HG03442 (cell line): ENCODE data around the gene TUBB2A.
"Not testable (repeated sequence)": the region's sequence is repeated elsewhere in the genome, so short reads cannot be mapped to it uniquely, and the experiment has no call there.

Experiments
- ATAC-seq: cut with Tn5 transposase; IDR thresholded peaks from one replicate; pipeline ENCODE4 v1.9.1; 2021; ENCODE audit warnings: mild to moderate bottlenecking, moderate library complexity; ENCODE audit not compliant: unreplicated experiment

The TUBB2A gene

GRCh38 chr6:3157131-3157933 is at the start of gene TUBB2A:
Gene TUBB2A, minus strand, starts transcription at chr6:3157544. Its CDS starts 81 bp downstream, at chr6:3157463.
- peak; percentile 67 for ATAC-seq

GRCh38 chr6:3206339-3207015 is 49.1 kb upstream of the TUBB2A start:
- ATAC-seq: no peak

DNA sequence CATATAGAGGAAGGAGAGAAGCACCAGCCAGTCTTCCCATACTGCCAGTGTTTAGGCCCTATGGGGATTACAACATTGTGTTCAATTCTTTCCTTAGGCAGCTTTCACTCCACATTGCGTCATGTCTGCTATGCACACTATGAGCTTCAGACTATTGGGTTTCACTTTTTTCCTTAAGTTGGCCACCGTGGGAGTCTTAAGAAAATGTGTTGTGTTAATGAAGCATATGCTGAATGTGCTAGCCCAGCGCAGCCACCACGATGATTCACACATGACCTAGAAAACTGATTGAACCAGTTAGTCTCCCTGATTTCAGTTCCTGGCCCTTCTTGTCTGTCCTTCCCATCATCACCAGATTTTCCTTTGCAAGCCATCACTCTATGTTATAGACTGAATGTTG is 48.6 kb upstream of the TUBB2A start:
- no peak for ATAC-seq

- ATAC-seq: no peak
Measured at GRCh38 chr6:3204921-3205320, 47.6 kb upstream of the TUBB2A start.

GRCh38 chr6:3202999-3203696 is 45.8 kb upstream of the TUBB2A start:
- ATAC-seq: no peak

- ATAC-seq: no peak
Measured at GRCh38 chr6:3201388-3201787, 44.0 kb upstream of the TUBB2A start.

GRCh38 chr6:3200682-3201081 is 43.3 kb upstream of the TUBB2A start:
- ATAC-seq: no peak

DNA sequence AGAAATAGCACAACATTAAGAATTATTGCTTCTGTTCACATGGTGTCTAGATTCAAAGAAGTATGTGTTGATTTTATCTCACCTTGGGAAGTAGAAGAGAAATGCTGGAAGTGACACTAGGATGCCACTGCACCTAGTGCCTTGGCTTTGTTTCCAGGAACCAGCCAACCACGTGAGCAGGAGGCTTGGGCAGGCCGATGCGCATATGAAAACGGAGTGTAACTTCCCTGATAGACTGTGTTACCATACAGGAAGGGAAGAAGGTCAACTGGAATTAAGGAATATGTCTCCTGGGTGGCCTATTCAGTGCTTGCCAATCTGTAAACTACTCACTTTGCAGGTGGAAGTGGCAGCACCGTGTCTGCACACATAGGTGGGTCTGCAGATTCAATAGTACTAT is 42.0 kb upstream of the TUBB2A start:
- ATAC-seq: no peak

- not testable (repeated sequence) for ATAC-seq
Measured at GRCh38 chr6:3197734-3198133, 40.4 kb upstream of the TUBB2A start.

GRCh38 chr6:3196770-3197169 is 39.4 kb upstream of the TUBB2A start:
- no peak for ATAC-seq

GRCh38 chr6:3195695-3196497 is 38.6 kb upstream of the TUBB2A start:
- ATAC-seq: no peak

GRCh38 chr6:3195420-3195694 is 38.0 kb upstream of the TUBB2A start:
- no peak for ATAC-seq

GRCh38 chr6:3194535-3195419 is 37.4 kb upstream of the TUBB2A start:
- ATAC-seq: no peak

DNA sequence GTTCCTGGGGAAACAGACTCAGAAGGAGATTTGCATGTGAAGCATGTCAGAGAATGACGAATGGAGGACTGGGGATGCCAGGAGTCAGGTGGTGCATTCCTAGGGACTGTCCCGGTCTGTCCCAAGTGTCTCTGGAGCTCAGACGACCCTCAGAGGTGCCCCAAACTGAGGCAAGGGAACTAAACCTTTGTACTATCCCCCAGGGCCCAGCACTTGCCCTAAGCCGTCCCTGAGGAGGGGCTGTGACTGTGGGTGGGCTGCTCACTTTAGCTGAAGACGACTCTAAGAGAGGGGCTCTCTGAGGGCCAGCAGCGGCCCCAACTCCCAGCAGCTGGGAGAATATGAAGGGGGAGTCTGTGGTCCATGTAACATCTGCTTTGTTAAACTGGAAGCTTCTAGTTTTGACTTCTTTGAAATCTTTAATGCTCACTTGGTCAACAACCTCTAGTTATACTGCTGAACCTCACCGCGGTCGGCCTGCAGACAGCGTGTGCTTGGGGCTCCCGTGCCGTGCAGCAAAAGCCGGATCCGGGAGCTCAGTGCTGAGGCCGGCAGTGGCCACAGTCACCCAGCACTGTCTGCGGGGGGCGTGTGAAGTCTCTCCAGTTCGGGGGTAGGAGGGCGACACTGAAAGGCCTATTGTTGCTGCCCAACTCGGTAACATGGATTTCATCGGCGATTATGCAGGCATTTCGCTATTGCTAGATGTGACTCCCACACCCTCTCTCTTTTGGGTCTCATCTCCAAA is 35.9 kb upstream of the TUBB2A start:
- no peak for ATAC-seq

DNA sequence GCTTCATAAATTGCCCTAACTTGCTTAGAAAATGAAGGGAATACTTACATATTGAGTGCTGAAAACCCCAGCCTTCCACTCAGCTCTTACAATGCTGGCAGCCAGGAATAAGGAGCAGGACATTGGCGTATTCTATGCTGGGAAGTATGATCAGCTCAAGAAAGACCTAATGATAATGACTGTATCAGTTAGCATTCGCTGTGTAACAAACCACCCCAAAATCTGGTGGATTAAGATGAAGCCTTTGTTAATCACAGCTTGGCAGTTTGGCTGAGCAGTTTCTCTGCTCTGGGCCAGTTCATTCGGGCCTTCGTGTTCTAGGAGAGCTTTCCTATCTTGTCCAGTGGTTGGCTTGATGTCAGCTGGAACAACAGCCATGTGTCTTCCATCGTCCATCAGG is 33.4 kb upstream of the TUBB2A start:
- ATAC-seq: no peak

GRCh38 chr6:3190056-3190455 is 32.7 kb upstream of the TUBB2A start:
- ATAC-seq: no peak

GRCh38 chr6:3189192-3189591 is 31.8 kb upstream of the TUBB2A start:
- not testable (repeated sequence) for ATAC-seq

DNA sequence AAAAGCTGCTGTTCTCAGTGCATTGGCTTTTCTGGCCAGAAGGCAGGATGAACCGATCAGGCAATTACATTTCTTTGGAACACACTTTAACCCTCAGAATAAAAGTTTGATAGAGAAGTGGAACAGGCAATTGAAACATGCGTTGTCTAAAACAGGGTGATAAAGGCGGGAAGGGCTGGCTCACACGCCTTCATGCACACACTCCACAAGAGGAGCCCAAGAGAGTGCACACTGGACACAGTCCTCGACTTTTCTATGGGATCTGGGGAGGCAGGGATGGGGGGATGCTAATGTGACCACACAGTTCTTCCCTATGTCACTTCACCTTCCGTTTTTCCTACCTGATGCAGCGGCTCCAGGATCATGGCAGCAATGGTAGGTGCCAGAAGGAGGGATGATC is 30.9 kb upstream of the TUBB2A start:
- no peak for ATAC-seq

- no peak for ATAC-seq
Measured at GRCh38 chr6:3186974-3187382, 29.6 kb upstream of the TUBB2A start.

DNA sequence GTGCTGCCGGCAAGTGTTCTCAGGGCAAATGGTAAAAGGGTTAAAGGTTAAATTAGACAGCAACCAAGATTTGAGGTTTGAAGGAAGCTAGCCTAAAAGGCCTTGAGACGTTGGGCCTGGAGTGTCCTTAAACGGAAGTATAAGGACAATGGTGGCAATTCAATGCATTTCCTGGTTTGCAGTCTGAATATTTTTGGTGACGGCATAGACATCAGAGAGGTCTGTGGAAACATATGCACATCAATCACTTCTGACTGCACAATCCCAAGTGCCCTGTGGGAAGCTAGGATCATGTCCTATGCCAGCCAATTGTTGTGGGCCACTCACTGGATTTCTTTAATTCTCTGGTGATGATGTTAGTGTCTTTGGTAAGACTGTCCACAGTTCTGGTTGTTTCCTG is 25.7 kb upstream of the TUBB2A start:
- no peak for ATAC-seq
